HTR-8/SVneo (cell line): ENCODE results near the gene HSF5.
"Not testable (repeated sequence)": the region's sequence is repeated elsewhere in the genome, so short reads cannot be mapped to it uniquely, and the experiment has no call there.

Experiments used
- DNase-seq: peaks from one replicate; pipeline ENCODE4 v3.0.0; 2011; ENCODE audit warnings: low spot score, mixed read lengths; ENCODE audit not compliant: insufficient read length
- FAIRE-seq: peaks from 2 replicates; lab custom pipeline; 2011; peaks lifted over from hg19 to GRCh38; lab: Jason Lieb, UNC

The HSF5 gene

GRCh38 chr17:58517928-58518609, 29.9 kb upstream of the HSF5 start:
- FAIRE-seq: peak; percentile 100
- peak; percentile 100 for DNase-seq

- FAIRE-seq (no peak), DNase-seq (no peak)
Observed at GRCh38 chr17:58517378-58517927, 29.2 kb upstream of the HSF5 start.

GRCh38 chr17:58516644-58517377, 28.6 kb upstream of the HSF5 start:
- FAIRE-seq: no peak
- no peak for DNase-seq

- FAIRE-seq (no peak), DNase-seq (no peak)
Observed at GRCh38 chr17:58515286-58515685, 27.1 kb upstream of the HSF5 start.

DNA sequence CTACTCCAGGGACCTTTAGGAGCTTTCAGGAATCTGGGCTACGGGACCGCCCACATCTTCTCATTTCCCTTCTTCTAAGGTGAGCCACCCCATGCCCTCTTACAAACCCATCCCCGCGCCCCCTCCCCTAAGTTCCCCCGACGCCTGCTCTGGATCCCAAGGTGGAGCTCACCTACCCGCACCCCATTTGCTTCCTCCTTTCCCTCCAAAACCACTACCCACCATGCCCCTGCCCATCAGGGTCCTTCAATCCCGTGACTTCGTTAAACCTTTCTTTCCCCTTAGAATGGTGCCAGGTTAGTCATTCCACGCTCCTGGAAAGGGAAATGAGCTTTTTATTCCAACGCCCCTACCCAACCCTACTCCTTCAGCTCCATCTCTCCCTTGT, 26.6 kb upstream of the HSF5 start:
- DNase-seq (no peak), FAIRE-seq (no peak)

DNA sequence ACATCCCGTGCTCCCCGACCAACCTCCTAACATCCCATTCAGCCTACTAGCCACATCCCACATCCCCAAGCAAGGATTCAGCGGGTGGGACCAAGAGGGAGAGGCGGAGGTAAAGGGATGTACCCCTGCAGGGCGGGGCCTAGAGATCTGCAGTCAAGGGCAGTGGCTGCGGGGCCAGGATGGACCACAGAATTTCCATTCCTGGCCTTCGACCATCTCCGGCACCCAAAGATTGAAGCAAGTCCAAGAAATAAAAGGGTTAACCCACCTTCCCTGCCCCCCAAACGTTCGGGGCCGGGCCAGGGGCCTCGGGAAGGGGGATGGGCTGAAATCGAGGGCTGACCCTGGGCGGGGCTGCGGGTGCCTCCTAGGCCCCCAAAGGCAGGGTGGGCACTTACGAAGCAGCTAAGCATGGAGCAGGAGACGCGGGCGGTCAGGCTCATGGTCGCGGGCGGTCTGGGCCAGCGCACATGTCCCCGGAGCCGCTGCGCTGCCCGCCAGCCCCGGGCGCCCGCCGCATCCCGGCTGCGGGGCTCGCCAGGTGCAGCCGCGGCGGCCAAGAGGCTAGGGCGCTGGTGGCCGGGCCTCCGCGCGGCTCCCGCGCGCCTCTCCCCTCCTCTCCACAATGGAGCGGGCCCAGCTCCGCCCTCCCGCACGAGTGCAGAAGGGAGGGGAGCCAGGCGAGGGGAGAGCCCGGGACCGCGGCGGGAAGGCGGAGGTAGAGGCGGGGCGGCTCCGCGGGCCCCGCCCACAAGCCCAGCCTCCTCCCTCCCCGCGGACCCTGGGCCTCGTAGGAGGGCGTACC, 26.0 kb upstream of the HSF5 start, which contains the start of gene MTMR4:
Gene MTMR4 (minus strand): TSS at position 674 of the 805 bp plus-strand sequence. CDS start 231 bp downstream, at position 443.
- FAIRE-seq: peak; percentile 88

DNA sequence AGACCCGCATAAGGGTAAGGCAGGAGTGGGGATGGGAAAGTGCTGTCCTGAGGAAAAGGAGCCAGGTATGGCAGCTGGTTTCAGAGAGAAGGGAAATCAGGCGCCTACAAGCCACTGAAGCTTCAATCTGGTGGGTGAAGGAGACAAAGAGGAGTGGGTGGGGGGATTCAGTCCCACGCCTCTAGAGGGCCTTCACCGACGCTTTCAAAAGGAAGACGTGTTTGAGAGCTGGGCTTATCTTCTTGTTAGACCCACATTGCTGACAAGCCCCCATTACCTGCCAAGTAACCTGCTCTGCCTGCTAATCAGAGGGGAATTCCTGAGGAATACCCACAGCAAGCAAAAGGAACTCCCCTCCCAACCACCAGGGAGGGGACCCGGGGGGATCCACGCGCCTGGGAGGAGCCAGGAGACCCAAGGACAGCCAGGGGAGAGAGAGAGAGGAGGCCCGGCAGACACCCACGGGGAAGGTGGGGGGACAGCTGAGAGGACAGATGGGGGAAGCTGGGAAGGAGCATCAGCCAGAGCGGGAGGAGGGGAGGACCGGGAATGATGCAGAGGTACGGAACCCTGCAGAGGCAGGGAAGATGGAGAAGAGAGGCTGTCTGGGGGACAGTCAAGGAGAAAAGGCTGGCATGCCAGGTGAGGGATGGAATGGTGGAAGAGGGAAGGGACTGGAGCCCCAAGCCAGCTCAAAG, 25.2 kb upstream of the HSF5 start:
- FAIRE-seq: no peak

More for the DNA sequence above, 26.0 kb upstream of the HSF5 start, which contains the start of gene MTMR4:
- DNase-seq: peak; percentile 92

DNA sequence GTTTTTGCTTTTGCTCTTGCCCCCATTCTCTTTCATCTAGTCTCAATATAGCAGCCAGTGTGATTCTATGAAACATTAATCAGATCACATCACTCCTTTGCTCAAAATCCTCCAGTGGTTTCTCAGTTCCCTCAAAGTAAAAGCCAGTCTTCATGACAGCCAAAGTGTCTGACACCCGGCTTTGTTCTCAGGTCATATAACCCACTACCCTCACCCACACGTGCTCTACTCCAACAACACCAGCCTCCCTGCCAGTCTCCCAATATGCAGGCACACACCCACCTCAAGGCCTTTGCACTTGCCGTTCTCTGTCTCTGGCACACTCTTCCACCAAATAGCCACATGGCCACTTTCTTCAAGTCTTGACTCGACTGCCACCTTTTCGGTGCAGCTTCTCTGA, 21.9 kb upstream of the HSF5 start:
- no peak for FAIRE-seq

More for the DNA sequence above, 25.2 kb upstream of the HSF5 start:
- no peak for DNase-seq

GRCh38 chr17:58508341-58509067, 20.3 kb upstream of the HSF5 start:
- no peak for FAIRE-seq
- DNase-seq: no peak

More for the DNA sequence above, 21.9 kb upstream of the HSF5 start:
- DNase-seq: no peak

DNA sequence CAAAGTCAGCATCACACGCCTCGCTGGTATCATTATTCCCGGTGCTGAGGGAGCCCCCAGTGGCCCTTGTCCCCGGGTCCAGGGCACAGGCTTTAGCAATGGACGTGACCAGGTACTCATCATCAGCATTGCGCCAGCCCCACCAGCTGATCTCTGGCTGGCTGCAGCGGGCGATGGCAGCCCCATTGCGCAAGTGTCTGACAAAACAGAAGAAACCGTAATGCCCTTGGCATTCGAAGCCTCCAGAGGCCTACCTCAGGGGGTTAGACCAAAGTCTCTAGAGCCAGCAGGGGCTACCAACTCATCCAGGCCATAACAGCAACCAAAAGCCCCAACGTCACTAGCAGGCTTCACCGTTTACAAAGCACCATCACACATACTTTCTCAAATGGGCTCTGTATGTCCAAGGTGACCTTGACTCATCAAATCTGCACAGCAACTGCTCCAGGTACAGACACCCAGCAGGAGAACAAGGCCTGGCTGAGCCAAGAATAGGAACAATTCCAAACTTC, 19.0 kb upstream of the HSF5 start:
- FAIRE-seq: no peak
- no peak for DNase-seq

- FAIRE-seq (no peak), DNase-seq (no peak)
Observed at GRCh38 chr17:58506354-58507080, 18.3 kb upstream of the HSF5 start.

GRCh38 chr17:58504826-58505351, 16.7 kb upstream of the HSF5 start:
- FAIRE-seq (no peak), DNase-seq (no peak)

GRCh38 chr17:58503866-58504265, 15.7 kb upstream of the HSF5 start:
- peak; percentile 4 for FAIRE-seq
- DNase-seq: no peak

- not testable (repeated sequence) for DNase-seq
- peak; percentile 44 for FAIRE-seq
Observed at GRCh38 chr17:58503134-58503533, 14.9 kb upstream of the HSF5 start.

GRCh38 chr17:58501451-58501850, 13.2 kb upstream of the HSF5 start:
- FAIRE-seq (no peak), DNase-seq (no peak)

- DNase-seq (no peak), FAIRE-seq (no peak)
Observed at GRCh38 chr17:58498177-58498828, 10.1 kb upstream of the HSF5 start.

DNA sequence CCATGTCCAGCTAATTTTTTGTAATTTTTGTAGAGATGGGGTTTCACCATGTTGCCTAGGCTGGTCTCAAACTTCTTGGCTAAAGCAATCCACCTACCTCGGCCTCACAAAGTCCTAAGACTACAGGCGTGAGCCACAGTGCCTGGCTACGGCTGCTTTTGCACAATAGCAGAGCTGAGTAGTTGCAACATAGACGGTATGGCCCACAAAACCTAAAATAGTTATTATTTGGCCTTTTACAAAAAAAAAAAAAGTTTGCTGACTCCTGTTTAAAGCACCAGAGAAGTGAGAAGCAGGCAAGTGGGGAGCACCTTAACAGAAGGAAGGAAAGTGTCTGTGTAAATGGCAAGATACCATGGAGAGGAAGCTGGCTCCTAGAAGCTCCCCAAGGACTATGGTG, 5.3 kb upstream of the HSF5 start:
- FAIRE-seq: no peak

More for the DNA sequence above, 5.3 kb upstream of the HSF5 start:
- DNase-seq: no peak
